DOHH2 (cell line): ENCODE data around the gene SNAP91.
"Not testable (repeated sequence)": the region's sequence is repeated elsewhere in the genome, so short reads cannot be mapped to it uniquely, and the experiment has no call there.

Experiments used
- H3F3A ChIP-seq: fragments of 200-600 bp; sonication (generic), shearing (Covaris generic); 2 replicates; pipeline ENCODE4 v1.6.0; 2016; ENCODE audit warnings: antibody characterized with exemption, mild to moderate bottlenecking; ENCODE audit not compliant: control insufficient read depth, insufficient read depth
- H3K27ac ChIP-seq: fragments of 200-600 bp; sonication (generic); 2 replicates; pipeline ENCODE4 v1.5.1; 2014; ENCODE audit warnings: low read depth, mild to moderate bottlenecking, low read length, moderate library complexity
- H3K27me3 ChIP-seq: fragments of 200-600 bp; sonication (generic); 2 replicates; pipeline ENCODE4 v1.6.1; 2014; ENCODE audit warnings: mild to moderate bottlenecking, low read length, mixed read lengths; ENCODE audit not compliant: control insufficient read depth
- H3K36me3 ChIP-seq: fragments of 200-600 bp; sonication (generic); 2 replicates; pipeline ENCODE4 v1.6.1; 2014; ENCODE audit warnings: mild to moderate bottlenecking, low read length, moderate library complexity, mixed read lengths; ENCODE audit not compliant: control insufficient read depth
- H3K4me1 ChIP-seq: fragments of 200-600 bp; sonication (generic); 2 replicates; pipeline ENCODE4 v1.6.1; 2014; ENCODE audit warnings: mild to moderate bottlenecking, low read length, mixed read lengths; ENCODE audit not compliant: control insufficient read depth
- H3K4me2 ChIP-seq: fragments of 200-600 bp; sonication (generic); 2 replicates; pipeline ENCODE4 v1.6.0; 2014; ENCODE audit warnings: mild to moderate bottlenecking, low read length, moderate library complexity
- H3K4me3 ChIP-seq: fragments of 200-600 bp; sonication (generic); 2 replicates; pipeline ENCODE4 v1.5.1; 2014; ENCODE audit warnings: mild to moderate bottlenecking, low read length, mixed read lengths
- H3K79me2 ChIP-seq: fragments of 200-600 bp; sonication (generic); 2 replicates; pipeline ENCODE4 v1.6.1; 2014; ENCODE audit warnings: mild to moderate bottlenecking, low read length, mixed read lengths; ENCODE audit not compliant: control insufficient read depth
- H3K9me2 ChIP-seq: fragments of 200-600 bp; sonication (generic); replicated peaks from 2 replicates; pipeline ENCODE4 v1.6.1; 2014; ENCODE audit warnings: mild to moderate bottlenecking, low read length, mixed read lengths; ENCODE audit not compliant: control insufficient read depth
- H3K9me3 ChIP-seq: fragments of 200-600 bp; sonication (generic); 2 replicates; pipeline ENCODE4 v1.6.1; 2014; ENCODE audit warnings: antibody characterized with exemption, low read length, mixed read lengths; ENCODE audit not compliant: control insufficient read depth, insufficient read depth
- H4K20me1 ChIP-seq: fragments of 200-600 bp; sonication (generic); 2 replicates; pipeline ENCODE4 v1.6.0; 2014; ENCODE audit warnings: low read depth, mild to moderate bottlenecking, antibody characterized with exemption, low read length, moderate library complexity; ENCODE audit not compliant: control insufficient read depth, insufficient read depth
- EZH2phosphoT487 ChIP-seq: fragments of 200-600 bp; sonication (generic); IDR thresholded peaks from 2 replicates; pipeline ENCODE4 v1.6.1; 2017; ENCODE audit warnings: borderline replicate concordance, mild to moderate bottlenecking, antibody characterized with exemption, low read length, moderate library complexity, mixed read lengths
- TF ChIP-seq, protein P1 (sequence below): fragments of 200-600 bp; sonication (generic); IDR thresholded peaks from one replicate; pipeline ENCODE4 v1.5.1; 2014; ENCODE audit warnings: antibody characterized with exemption, mild to moderate bottlenecking, low read depth, low read length; ENCODE audit not compliant: poor library complexity, severe bottlenecking

The SNAP91 gene

DNA sequence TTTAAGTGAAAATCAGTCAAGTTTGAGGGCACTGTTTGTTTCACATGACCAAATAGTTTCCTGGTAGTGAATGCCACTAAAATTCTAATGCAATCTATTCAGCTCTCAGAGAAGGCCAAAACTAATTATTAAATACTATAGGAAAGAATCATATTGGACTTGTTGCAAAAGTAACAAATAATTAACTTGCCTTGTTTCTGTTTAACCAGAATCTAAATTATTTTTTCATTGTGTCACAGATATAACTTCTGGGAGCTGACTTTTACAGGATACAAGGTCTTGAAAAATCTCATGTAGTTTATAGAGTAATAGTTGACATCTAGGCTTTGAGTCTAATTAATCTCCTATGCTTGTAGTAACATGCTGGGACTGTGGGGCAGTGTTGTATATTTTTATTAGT lies 152.0 kb downstream of the SNAP91 start:
- Histone ChIP-seq H3K4me3 (no peak overlapping the region), H3K4me2 (no peak overlapping the region), H3K27me3 (no peaks in the 10 kb centered on the region), H3K9me2 (no peaks in the 10 kb centered on the region), H3K9me3 (no peaks in the 10 kb centered on the region), H3K27ac (no peak overlapping the region), H4K20me1 (no peaks in the 10 kb centered on the region), H3F3A (no peaks in the 10 kb centered on the region), H3K36me3 (no peaks in the 10 kb centered on the region), H3K4me1 (no peaks in the 10 kb centered on the region), H3K79me2 (no peaks in the 10 kb centered on the region)
- TF ChIP-seq, protein P1, sequence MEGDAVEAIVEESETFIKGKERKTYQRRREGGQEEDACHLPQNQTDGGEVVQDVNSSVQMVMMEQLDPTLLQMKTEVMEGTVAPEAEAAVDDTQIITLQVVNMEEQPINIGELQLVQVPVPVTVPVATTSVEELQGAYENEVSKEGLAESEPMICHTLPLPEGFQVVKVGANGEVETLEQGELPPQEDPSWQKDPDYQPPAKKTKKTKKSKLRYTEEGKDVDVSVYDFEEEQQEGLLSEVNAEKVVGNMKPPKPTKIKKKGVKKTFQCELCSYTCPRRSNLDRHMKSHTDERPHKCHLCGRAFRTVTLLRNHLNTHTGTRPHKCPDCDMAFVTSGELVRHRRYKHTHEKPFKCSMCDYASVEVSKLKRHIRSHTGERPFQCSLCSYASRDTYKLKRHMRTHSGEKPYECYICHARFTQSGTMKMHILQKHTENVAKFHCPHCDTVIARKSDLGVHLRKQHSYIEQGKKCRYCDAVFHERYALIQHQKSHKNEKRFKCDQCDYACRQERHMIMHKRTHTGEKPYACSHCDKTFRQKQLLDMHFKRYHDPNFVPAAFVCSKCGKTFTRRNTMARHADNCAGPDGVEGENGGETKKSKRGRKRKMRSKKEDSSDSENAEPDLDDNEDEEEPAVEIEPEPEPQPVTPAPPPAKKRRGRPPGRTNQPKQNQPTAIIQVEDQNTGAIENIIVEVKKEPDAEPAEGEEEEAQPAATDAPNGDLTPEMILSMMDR, result no peak
- no peak for TF ChIP-seq EZH2phosphoT487

DNA sequence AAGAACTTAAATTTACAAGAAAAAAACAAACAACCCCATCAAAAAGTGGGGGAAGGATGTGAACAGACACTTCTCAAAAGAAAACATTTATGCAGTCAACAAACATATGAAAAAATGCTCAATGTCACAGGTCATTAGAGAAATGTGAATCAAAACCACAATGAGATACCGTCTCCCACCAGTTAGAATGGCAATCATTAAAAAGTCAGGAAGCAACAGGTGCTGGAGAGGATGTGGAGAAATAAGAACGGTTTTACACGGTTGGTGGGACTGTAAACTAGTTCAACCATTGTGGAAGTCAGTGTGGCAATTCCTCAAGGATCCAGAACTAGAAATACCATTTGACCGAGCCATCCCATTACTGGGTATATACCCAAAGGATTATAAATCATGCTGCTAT lies 157.2 kb downstream of the SNAP91 start:
- peaks cover 15% of the 10 kb centered on the region for H3K4me1 ChIP-seq
- H3K9me3 ChIP-seq, H3K9me2 ChIP-seq, H4K20me1 ChIP-seq, H3K27ac ChIP-seq, H3F3A ChIP-seq, H3K27me3 ChIP-seq, H3K4me2 ChIP-seq, H3K36me3 ChIP-seq, H3K4me3 ChIP-seq, H3K79me2 ChIP-seq: not testable (repeated sequence)

DNA sequence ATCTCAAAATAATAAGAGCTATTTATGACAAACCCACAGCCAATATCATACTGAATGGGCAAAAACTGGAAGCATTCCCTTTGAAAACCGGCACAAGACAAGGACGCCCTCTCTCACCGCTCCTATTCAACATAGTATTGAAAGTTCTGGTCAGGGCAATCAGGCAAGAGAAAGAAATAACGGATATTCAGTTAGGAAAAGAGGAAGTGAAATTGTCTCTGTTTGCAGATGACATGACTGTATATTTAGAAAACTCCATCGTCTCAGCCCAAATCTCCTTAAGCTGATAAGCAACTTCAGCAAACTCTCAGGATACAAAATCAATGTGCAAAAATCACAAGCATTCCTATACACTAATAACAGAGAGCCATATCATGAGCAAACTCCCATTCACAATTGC lies 158.4 kb downstream of the SNAP91 start:
- H3K27ac ChIP-seq, H3F3A ChIP-seq, H3K9me3 ChIP-seq, H3K79me2 ChIP-seq, H3K9me2 ChIP-seq, H3K4me3 ChIP-seq, H3K36me3 ChIP-seq, H3K27me3 ChIP-seq, H4K20me1 ChIP-seq: not testable (repeated sequence)
- Histone ChIP-seq H3K4me1 (peaks cover 15% of the 10 kb centered on the region), H3K4me2 (0 out of 2 replicates have a peak overlapping the region, but pooled peaks have one; percentile 26)

DNA sequence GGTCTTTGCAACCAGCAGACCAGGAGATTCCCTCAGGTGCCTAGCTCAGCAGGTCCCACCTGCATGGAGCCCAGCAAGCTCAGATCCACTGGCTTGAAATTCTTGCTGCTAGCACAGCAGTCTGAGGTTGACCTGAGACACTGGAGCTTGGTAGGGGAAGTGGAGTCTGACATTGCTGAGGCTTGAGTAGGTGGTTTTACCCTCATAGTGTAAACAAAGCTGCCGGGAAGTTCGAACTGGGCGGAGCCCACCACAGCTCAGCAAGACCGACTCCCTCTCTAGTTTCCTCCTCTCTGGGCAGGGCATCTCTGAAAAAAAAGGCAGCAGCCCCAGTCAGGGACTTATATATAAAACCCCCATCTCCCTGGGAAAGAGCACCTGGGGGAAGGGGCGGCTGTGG lies 162.3 kb downstream of the SNAP91 start:
- peaks cover 15% of the 10 kb centered on the region for H3K4me1 ChIP-seq
- H3F3A ChIP-seq, result no peaks in the 10 kb centered on the region
- TF ChIP-seq EZH2phosphoT487, result no peak
- TF ChIP-seq, protein P1, result no peak
- H3K9me2 ChIP-seq, result no peaks in the 10 kb centered on the region
- no peak overlapping the region for H3K4me3 ChIP-seq
- no peaks in the 10 kb centered on the region for H3K27me3 ChIP-seq
- no peaks in the 10 kb centered on the region for H3K79me2 ChIP-seq
- H3K4me2 ChIP-seq, result no peak overlapping the region
- H4K20me1 ChIP-seq, result no peaks in the 10 kb centered on the region
- no peak overlapping the region for H3K27ac ChIP-seq
- H3K9me3 ChIP-seq, result no peaks in the 10 kb centered on the region
- H3K36me3 ChIP-seq, result no peaks in the 10 kb centered on the region
